ENCODE results near the gene KDR. TPM values are rescaled to one million over a fixed set of nuclear protein-coding genes. Genes with fewer than 3 reads are reported as not detected.

KDR gene
- total RNA-seq, 2 donors from 2014 or later = 2.1 to 14.9 TPM

DNA sequence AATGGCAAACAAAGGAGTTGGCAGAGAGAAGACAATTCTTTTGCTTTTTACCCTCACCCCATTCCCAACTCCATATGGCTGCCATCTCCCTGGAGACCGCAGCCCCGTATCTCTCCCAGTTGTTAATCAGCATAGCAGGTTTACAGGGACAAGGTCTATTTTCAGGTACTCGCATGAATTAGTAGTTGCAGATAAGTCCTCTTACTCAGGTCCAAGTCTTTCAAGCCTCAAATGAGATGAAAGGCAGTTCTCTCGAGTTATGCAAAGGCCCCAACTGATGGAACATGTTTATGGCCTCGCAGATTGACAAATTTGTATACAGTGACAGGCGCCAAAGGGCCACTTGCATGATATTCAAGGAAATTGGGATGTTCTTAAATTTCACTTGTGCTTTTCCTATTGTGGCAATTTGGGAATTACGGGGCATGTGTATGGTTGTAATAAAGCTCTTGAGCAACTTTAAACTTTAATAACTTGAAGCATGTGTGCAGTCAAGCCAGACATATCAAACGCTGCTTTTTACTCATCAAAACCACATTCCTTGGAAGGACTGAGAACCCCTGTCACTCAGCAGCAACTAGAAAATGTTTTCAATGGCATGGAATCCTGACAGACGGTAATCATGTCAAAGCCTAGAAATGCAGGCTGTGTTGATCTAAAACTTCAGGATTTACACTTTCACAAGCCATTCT, 45.1 kb downstream of the KDR start:
- H3K4me1 ChIP-seq (ENCODE audit: control insufficient read depth, insufficient read depth, low read length) = peaks cover 21% of the 10 kb centered on the region
- no peak for DNase-seq
- H3K4me3 Mint-ChIP-seq = no peak overlapping the region
- no peaks in the 10 kb centered on the region for H3K27me3 Mint-ChIP-seq (ENCODE audit: insufficient read depth)
- TF ChIP-seq, protein P1, sequence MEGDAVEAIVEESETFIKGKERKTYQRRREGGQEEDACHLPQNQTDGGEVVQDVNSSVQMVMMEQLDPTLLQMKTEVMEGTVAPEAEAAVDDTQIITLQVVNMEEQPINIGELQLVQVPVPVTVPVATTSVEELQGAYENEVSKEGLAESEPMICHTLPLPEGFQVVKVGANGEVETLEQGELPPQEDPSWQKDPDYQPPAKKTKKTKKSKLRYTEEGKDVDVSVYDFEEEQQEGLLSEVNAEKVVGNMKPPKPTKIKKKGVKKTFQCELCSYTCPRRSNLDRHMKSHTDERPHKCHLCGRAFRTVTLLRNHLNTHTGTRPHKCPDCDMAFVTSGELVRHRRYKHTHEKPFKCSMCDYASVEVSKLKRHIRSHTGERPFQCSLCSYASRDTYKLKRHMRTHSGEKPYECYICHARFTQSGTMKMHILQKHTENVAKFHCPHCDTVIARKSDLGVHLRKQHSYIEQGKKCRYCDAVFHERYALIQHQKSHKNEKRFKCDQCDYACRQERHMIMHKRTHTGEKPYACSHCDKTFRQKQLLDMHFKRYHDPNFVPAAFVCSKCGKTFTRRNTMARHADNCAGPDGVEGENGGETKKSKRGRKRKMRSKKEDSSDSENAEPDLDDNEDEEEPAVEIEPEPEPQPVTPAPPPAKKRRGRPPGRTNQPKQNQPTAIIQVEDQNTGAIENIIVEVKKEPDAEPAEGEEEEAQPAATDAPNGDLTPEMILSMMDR (conservative IDR thresholded peaks at IDR 0.05) = no peak
- no peak overlapping the region for H3K9ac ChIP-seq (ENCODE audit: extremely low read depth, low read length, poor library complexity, severe bottlenecking)
- H3K9me3 ChIP-seq (ENCODE audit: control insufficient read depth, low read length) = no peaks in the 10 kb centered on the region
- H3K36me3 Mint-ChIP-seq (ENCODE audit: low read depth) = no peaks in the 10 kb centered on the region
- no peaks in the 10 kb centered on the region for H3K27me3 ChIP-seq (ENCODE audit: control insufficient read depth, insufficient read depth, low read length, poor library complexity, severe bottlenecking)
- no peak overlapping the region for H3K4me3 ChIP-seq (ENCODE audit: low read length)
- H3K27ac ChIP-seq (ENCODE audit: low read depth, low read length) = no peak overlapping the region
- peaks cover 42% of the 10 kb centered on the region for H3K4me1 Mint-ChIP-seq
- no peaks in the 10 kb centered on the region for H3K36me3 ChIP-seq (ENCODE audit: control insufficient read depth, insufficient read depth, low read length)
- 90 to 93% methylated on average over 6 to 9 of the region's 9 CpGs for WGBS, 2 experiments (ENCODE audit: insufficient coverage in 1 of 2, insufficient read length in 1 of 2)
- no peaks in the 10 kb centered on the region for H3K9me3 Mint-ChIP-seq
- peak overlapping the region; percentile 86 for H3K27ac Mint-ChIP-seq

- Mint-ChIP-seq H3K36me3 (ENCODE audit: low read depth) (no peaks in the 10 kb centered on the region), H3K9me3 (no peaks in the 10 kb centered on the region), H3K27me3 (ENCODE audit: insufficient read depth) (no peaks in the 10 kb centered on the region), H3K4me1 (peaks cover 46% of the 10 kb centered on the region), H3K27ac (peak overlapping the region; percentile 86), H3K4me3 (peak overlapping the region; percentile 3)
- 73 to 79% methylated on average over 12 to 14 of the region's 14 CpGs for WGBS, 2 experiments (ENCODE audit: insufficient coverage in 1 of 2, insufficient read length in 1 of 2)
- Histone ChIP-seq H3K4me1 (ENCODE audit: control insufficient read depth, insufficient read depth, low read length) (peaks cover 21% of the 10 kb centered on the region), H3K27ac (ENCODE audit: low read depth, low read length) (peak overlapping the region; percentile 61), H3K36me3 (ENCODE audit: control insufficient read depth, insufficient read depth, low read length) (no peaks in the 10 kb centered on the region), H3K9me3 (ENCODE audit: control insufficient read depth, low read length) (no peaks in the 10 kb centered on the region), H3K27me3 (ENCODE audit: control insufficient read depth, insufficient read depth, low read length, poor library complexity, severe bottlenecking) (no peaks in the 10 kb centered on the region), H3K9ac (ENCODE audit: extremely low read depth, low read length, poor library complexity, severe bottlenecking) (no peak overlapping the region), H3K4me3 (ENCODE audit: low read length) (peak overlapping the region; percentile 9)
- TF ChIP-seq, protein P1 (conservative IDR thresholded peaks at IDR 0.05) = no peak
- DNase-seq = peak; percentile 71
Observed at GRCh38 chr4:55079451-55080173, 45.8 kb downstream of the KDR start.

DNA sequence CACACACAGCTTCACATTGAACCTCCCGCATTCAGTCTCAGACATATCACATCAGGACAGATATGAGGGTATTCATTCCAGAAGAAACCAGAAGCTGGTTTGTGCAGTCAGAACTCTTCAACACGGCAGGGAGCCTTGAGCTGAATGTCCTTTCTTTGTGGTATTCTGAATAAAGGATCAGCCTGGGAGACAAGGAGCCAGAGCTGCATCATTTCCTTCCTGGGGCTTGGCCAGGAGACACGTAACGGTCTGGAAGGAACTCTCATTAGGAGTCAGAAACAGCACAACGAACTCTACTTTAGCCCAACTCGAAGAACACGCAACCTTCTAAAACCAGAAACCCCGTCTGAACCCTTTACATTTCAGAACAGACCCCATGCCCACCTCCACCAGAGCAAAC, 46.4 kb downstream of the KDR start:
- Mint-ChIP-seq H3K36me3 (ENCODE audit: low read depth) (no peaks in the 10 kb centered on the region), H3K27ac (peak overlapping the region; percentile 86)
- WGBS, 2 experiments (ENCODE audit: insufficient coverage in 1 of 2, insufficient read length in 1 of 2) = 73 to 85% methylated on average over 2 to 8 of the region's 8 CpGs

More for the DNA sequence above, 46.4 kb downstream of the KDR start:
- no peak overlapping the region for H3K4me3 Mint-ChIP-seq
- H3K4me1 Mint-ChIP-seq = peaks cover 51% of the 10 kb centered on the region
- no peaks in the 10 kb centered on the region for H3K9me3 ChIP-seq (ENCODE audit: control insufficient read depth, low read length)
- peak overlapping the region; percentile 9 for H3K4me3 ChIP-seq (ENCODE audit: low read length)
- no peaks in the 10 kb centered on the region for H3K27me3 Mint-ChIP-seq (ENCODE audit: insufficient read depth)
- peaks cover 21% of the 10 kb centered on the region for H3K4me1 ChIP-seq (ENCODE audit: control insufficient read depth, insufficient read depth, low read length)
- TF ChIP-seq, protein P1 (conservative IDR thresholded peaks at IDR 0.05) = no peak
- H3K27me3 ChIP-seq (ENCODE audit: control insufficient read depth, insufficient read depth, low read length, poor library complexity, severe bottlenecking) = no peaks in the 10 kb centered on the region
- H3K9ac ChIP-seq (ENCODE audit: extremely low read depth, low read length, poor library complexity, severe bottlenecking) = no peak overlapping the region
- no peaks in the 10 kb centered on the region for H3K36me3 ChIP-seq (ENCODE audit: control insufficient read depth, insufficient read depth, low read length)
- H3K9me3 Mint-ChIP-seq = no peaks in the 10 kb centered on the region
- no peak for DNase-seq
- peak overlapping the region; percentile 61 for H3K27ac ChIP-seq (ENCODE audit: low read depth, low read length)
